ENCODE measurements around the gene YWHAE. TPM values are rescaled to one million over a fixed set of nuclear protein-coding genes. Genes with fewer than 3 reads are reported as not detected.
"Not testable (repeated sequence)": the region's sequence is repeated elsewhere in the genome, so short reads cannot be mapped to it uniquely, and the experiment has no call there.

Gene YWHAE
- total RNA-seq, 1 experiment from 2014 or later: 330 TPM

DNA sequence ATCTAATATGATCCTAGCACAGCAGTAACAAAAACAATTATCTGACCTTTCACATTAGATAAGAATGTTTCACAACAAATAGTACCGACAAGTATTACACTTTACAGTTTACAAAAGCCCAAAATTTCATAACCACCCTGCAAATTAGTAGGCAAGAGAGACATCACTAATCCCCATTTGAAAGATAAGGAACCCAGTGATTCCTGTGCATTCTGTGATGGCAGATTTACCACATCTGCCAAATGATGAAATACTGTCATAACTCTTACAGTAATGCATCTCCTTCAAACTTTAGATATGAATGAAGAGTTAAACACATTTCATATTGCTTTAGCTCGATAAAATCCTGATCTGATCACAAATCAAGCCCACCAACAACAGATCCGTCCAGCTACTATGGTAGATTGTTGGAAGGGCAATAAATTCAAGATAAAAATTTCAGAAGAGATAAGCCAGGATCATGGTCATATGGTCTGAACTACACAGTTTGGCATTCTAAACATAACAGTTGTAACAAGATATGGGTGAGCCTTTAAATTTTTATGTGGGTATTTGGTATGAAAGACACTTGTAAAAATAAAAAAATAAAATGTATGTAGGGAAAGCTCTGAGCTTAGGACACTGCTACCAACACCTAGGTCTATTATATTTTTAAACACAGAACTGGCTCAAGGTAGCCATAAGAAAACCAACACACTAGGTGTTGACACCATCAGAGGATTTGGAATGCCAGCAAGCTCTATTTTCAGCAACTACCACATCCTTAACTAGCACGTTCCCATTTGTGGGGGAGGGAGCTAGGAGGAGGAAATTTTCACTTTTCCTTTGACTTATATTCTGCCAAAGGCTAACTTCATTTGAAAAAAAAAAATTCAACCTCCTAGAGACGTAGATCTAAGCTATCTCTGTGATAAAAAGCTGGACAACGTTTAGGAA lies 9.3 kb downstream of the YWHAE start:
- Histone ChIP-seq H3K36me3 (replicated peaks; ENCODE audit: control insufficient read depth, insufficient read depth, low read length) (no peaks in the 10 kb centered on the region), H3K27me3 (ENCODE audit: control insufficient read depth, insufficient read depth, low read length) (no peaks in the 10 kb centered on the region), H3K4me3 (ENCODE audit: insufficient read depth, low read depth, low read length) (no peak overlapping the region)
- no peak for DNase-seq

DNA sequence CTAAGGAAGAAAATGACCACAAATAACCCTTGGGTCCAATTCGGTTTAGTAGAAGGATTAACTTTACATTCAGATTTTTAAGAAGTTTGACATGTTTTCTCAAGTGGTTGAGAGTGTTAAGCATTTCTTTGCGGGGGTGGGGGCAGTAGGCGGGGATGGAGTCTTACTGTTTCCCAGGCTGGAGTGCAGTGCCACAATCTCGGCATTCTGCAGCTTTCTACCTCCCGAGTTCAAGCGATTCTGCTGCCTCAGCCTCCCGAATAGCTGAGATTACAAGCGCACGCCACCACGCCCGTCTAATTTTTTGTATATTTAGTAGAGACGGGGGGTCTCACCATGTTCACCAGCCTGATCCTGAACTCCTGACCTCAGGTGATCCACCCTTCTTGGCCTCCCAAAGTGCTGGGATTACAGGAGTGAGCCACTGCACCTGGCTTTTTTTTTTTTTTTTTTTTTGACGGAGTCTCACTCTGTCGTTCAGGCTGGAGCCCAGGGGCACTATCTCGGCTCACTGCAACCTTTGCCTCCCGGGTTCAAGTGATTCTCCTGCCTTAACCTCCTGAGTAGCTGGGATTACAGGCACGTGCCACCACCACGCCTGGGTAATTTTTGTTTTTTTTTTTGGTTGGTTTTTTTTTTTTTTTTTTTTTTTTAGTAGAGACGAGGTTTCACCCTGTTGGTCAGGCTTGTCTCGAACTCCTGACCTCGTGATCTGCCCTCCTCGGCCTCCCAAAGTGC lies 12.4 kb downstream of the YWHAE start:
- H3K4me3 ChIP-seq (ENCODE audit: insufficient read depth, low read depth, low read length); H3K36me3 ChIP-seq (replicated peaks; ENCODE audit: control insufficient read depth, insufficient read depth, low read length); DNase-seq; H3K27me3 ChIP-seq (ENCODE audit: control insufficient read depth, insufficient read depth, low read length): not testable (repeated sequence)

DNA sequence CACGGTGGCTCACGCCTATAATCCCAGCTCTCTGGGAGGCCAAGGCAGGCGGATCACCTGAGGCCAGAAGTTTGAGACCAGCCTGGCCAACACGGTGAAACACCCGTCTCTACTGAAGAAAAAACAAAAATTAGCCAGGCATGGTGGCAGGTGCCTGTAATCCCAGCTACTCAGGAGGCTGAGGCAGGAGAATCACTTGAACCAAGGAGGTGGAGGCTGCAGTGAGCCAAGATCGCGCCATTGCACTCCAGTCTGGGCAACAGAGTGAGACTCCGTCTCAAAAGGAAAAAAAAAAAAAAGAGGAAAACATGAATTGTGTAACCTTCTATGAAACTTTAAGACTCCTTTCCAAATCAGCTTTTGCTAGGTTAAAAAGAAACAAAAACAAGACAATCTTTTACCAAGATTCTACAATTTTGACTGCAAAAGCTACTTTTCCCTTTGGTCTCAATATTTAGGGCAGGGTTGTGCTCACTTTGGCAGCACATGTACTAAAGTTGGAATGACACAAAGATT lies 13.3 kb downstream of the YWHAE start:
- not testable (repeated sequence) for H3K4me3 ChIP-seq (ENCODE audit: insufficient read depth, low read depth, low read length); H3K36me3 ChIP-seq (replicated peaks; ENCODE audit: control insufficient read depth, insufficient read depth, low read length); H3K27me3 ChIP-seq (ENCODE audit: control insufficient read depth, insufficient read depth, low read length); DNase-seq

DNA sequence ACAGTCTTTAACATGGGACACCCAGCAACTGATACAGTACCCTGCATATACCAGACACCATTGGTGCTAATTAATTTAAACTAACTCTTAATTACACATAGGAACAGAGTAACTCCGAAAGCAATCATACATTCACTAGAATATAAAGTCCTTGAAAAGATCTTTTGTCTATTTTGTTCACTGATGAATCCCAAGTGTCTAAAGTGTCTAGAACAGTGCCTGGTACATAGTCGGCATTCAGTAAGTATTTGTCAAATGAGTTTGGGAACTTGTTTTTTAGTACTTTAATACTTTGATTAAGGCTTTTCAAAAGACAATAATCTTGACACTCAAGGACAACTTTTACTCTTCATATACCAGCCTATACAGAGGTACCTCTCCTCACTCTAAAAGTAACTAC lies 13.8 kb downstream of the YWHAE start:
- no peaks in the 10 kb centered on the region for H3K27me3 ChIP-seq (ENCODE audit: control insufficient read depth, insufficient read depth, low read length)
- no peaks in the 10 kb centered on the region for H3K36me3 ChIP-seq (replicated peaks; ENCODE audit: control insufficient read depth, insufficient read depth, low read length)
- H3K4me3 ChIP-seq (ENCODE audit: insufficient read depth, low read depth, low read length): no peak overlapping the region
- no peak for DNase-seq

DNA sequence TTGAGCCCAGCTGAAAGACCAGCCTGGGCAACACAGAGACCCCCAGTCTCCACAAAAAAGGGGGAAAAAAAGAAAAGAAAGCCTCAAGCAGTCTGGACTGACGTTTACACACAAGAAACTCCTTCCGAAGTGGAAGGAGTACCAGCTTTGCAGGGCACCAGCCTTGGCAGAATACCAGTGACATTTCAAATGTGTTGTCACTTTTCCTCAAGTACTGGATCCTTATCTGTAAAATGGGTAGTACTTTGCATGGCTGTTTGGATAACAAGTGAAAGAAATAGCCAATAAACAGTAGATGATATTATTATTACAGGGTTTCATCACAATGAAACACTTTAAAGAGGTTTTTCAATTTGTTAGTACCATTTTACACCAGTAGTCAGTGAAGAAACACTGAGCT lies 14.2 kb downstream of the YWHAE start:
- Histone ChIP-seq H3K4me3 (ENCODE audit: insufficient read depth, low read depth, low read length) (no peak overlapping the region), H3K27me3 (ENCODE audit: control insufficient read depth, insufficient read depth, low read length) (no peaks in the 10 kb centered on the region), H3K36me3 (replicated peaks; ENCODE audit: control insufficient read depth, insufficient read depth, low read length) (no peaks in the 10 kb centered on the region)
- no peak for DNase-seq

DNA sequence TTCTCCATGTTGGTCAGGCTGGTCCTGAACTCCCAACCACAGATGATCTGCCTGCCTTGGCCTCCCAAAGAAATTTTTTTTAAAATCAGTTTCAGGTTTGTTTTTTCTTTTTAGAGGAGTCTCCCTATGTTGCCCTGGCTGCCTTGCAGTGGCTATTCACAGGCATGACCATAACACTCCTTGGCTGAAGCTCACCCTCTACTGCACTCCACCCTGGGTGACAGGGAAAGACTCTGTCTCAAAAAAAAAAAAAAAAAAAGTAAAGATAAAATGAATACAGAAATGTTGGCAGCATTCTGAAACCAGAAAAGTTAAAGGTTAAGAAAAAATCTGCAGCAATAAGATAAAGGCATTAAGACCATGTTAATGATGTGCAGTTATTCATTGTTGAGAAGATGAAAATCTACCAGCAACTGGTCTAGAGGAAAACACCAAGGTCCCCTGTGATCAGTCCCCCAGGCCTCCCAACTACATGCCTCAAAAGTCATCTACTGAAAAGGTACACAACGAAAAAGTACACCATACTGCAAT lies 15.1 kb downstream of the YWHAE start:
- DNase-seq: no peak
- Histone ChIP-seq H3K4me3 (ENCODE audit: insufficient read depth, low read depth, low read length) (no peak overlapping the region), H3K27me3 (ENCODE audit: control insufficient read depth, insufficient read depth, low read length) (no peaks in the 10 kb centered on the region), H3K36me3 (replicated peaks; ENCODE audit: control insufficient read depth, insufficient read depth, low read length) (no peaks in the 10 kb centered on the region)

DNA sequence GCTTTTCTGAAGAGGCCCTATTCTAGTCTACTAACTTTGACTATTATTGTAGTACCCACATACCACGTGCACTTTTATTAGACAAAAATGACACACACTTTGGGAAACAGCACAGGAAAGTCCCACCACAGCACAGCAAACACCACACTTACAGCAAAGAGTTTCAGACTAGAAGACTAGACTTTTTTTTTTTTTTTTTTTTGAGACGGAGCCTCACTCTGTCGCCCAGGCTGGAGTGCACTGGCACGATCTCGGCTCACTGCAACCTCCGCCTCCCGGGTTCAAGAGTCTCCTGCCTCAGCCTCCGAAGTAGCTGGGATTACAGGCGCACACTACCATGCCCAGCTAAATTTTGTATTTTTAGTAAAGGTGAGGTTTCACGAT lies 20.1 kb downstream of the YWHAE start:
- Histone ChIP-seq H3K36me3 (replicated peaks; ENCODE audit: control insufficient read depth, insufficient read depth, low read length) (peaks cover 2% of the 10 kb centered on the region; the same call in 1 of the 2 replicates), H3K4me3 (ENCODE audit: insufficient read depth, low read depth, low read length) (no peak overlapping the region)
- no peak for DNase-seq

DNA sequence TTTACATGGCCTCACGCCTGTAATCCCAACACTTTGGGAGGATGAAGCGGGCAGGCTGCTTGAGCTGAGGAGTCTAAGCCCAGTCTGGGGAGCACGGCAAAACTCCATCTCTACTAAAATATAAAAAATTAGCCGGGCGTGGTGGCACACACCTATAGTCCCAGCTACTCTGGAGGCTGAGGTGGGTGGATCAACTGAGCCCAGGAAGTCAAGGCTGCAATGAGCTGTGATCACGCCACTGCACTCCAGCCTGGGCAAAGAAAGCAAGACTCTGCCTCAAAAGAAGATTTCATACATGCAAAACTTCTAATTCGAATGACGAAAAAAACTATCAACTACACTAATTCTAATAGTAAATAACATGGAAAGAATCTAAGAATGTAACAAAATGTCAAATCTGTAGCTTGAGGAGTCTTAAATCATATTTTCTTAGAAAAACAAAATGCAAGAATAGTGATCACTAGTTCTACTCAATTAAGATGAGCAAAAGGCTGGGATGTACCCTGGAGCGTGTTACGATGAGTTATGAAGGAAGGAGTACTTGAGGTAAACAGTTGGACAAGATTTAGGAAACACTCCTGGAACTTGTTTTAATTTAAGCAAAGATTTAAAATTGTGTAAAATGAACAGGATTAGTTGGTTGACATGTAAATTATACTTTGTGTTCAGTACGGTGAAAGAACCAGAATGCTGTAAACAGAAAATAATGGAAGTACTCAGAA lies 20.7 kb downstream of the YWHAE start:
- Histone ChIP-seq H3K27me3 (ENCODE audit: control insufficient read depth, insufficient read depth, low read length) (no peaks in the 10 kb centered on the region), H3K36me3 (replicated peaks; ENCODE audit: control insufficient read depth, insufficient read depth, low read length) (peaks cover 2% of the 10 kb centered on the region; the same call in 1 of the 2 replicates), H3K4me3 (ENCODE audit: insufficient read depth, low read depth, low read length) (no peak overlapping the region)
- no peak for DNase-seq

More for the DNA sequence above, 20.1 kb downstream of the YWHAE start:
- no peaks in the 10 kb centered on the region for H3K27me3 ChIP-seq (ENCODE audit: control insufficient read depth, insufficient read depth, low read length)

DNA sequence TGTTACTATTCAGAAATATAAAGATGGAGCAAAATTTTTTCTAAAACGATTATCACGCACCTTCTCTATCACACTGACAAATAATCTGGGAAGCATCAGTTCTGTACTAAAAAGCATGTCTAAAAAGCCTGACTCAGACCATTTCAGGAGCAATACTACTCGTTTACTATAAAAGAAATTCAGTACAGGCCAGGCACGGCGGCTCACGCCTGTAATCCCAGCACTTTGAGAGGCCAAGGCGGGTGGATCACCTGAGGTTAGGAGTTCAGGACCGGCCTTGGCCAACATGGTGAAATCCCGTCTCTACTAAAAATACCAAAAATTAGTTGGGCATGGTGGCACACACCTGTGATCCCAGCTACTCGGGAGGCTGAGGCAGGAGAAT lies 21.6 kb downstream of the YWHAE start:
- H3K36me3 ChIP-seq (replicated peaks; ENCODE audit: control insufficient read depth, insufficient read depth, low read length); H3K27me3 ChIP-seq (ENCODE audit: control insufficient read depth, insufficient read depth, low read length); DNase-seq; H3K4me3 ChIP-seq (ENCODE audit: insufficient read depth, low read depth, low read length): not testable (repeated sequence)

DNA sequence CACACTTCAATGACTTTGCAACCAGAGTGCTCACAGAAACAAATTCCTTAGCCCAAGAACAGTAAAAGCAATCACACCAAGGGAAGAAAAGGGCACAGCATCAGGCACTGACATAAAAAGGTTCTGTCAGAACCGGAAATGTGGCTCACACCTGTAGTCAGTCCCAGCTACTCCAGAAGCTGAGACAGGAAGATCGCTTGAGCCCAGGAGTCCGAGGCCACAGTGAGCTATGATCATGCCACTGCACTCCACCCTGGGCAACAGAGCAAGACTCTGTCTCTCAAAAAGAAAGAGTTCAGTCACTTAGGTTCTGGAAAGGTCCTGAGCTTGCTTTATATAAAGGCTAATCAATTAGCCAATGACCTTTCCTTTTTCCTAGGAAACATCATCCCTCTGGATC lies 22.7 kb downstream of the YWHAE start:
- Histone ChIP-seq H3K36me3 (replicated peaks; ENCODE audit: control insufficient read depth, insufficient read depth, low read length) (peaks cover 2% of the 10 kb centered on the region), H3K4me3 (ENCODE audit: insufficient read depth, low read depth, low read length) (no peak overlapping the region), H3K27me3 (ENCODE audit: control insufficient read depth, insufficient read depth, low read length) (no peaks in the 10 kb centered on the region)
- no peak for DNase-seq

DNA sequence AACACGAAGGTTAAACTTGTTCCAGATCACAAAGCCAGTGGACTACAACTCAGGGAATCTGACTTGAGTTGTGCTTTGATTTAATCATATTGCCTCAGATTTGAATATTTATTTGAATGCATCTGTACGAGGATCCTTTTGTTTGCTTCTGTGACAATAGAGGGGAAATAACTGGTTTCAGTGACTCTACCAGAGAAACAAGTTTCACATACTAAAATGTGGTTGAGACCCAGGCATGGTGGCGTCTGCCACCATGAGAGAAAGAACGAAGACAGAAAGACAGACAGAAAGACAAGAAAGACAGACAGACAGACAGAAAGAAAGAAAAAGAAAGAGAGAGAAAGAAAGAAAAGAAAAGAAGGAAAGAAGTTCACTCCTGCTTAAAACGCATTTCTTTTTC lies 24.0 kb downstream of the YWHAE start:
- no peak overlapping the region for H3K4me3 ChIP-seq (ENCODE audit: insufficient read depth, low read depth, low read length)
- peaks cover 2% of the 10 kb centered on the region for H3K36me3 ChIP-seq (replicated peaks; ENCODE audit: control insufficient read depth, insufficient read depth, low read length)
- H3K27me3 ChIP-seq (ENCODE audit: control insufficient read depth, insufficient read depth, low read length): no peaks in the 10 kb centered on the region
- no peak for DNase-seq

DNA sequence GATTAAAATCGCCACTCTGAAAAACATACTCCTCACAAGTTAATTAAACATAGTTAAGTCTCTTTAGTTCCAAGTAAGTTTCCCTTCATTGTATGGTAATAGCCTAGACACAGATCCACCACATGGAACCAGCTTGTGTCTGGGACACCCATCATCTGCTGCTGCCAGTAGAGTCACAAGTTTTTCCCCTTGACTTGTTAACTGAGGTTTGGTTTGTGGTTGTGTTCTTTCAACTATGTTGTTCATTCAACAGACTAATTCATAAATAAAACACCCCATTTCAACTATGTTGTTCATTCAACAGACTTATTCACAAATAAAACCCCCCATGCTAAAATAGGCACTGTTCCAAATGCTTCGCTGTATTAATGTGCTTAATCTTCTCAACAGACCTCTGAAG lies 24.4 kb downstream of the YWHAE start:
- H3K27me3 ChIP-seq (ENCODE audit: control insufficient read depth, insufficient read depth, low read length): no peaks in the 10 kb centered on the region
- H3K4me3 ChIP-seq (ENCODE audit: insufficient read depth, low read depth, low read length): no peak overlapping the region
- peaks cover 2% of the 10 kb centered on the region for H3K36me3 ChIP-seq (replicated peaks; ENCODE audit: control insufficient read depth, insufficient read depth, low read length)
- no peak for DNase-seq

DNA sequence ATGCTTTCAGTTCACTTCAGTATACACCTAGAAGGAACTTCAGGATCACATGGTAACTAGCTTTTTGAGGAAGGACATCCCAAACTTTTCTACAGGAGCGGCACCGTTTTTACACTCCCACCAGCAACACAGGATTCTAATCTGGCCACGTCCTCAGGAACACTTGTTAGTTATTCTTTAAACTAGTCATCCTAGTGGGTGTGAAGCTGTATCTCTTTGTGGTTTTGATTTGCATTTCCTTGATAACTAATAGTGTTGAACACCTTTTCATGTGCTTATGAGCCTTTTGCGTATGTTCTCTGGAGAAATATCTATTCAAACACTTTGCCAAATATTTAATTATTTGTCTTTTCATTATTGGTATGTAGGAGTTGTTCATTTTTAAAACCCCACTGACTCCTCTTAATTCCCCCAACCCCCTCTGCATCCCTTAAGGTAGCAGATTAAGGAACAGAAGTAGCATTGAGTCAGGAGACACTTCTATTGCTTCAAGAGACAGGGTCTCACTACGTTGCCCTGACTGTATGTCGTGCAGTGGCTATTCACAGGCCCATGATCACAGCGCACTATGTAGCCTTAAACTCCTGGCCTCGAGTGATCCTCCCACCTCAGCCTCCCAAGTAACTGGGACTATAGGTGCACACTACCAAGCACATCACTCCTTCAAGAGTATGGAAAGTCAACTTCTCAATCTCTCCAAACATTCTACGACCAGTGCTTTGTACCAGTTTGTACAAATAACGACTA lies 25.4 kb downstream of the YWHAE start:
- Histone ChIP-seq H3K4me3 (ENCODE audit: insufficient read depth, low read depth, low read length) (no peak overlapping the region), H3K36me3 (replicated peaks; ENCODE audit: control insufficient read depth, insufficient read depth, low read length) (peaks cover 2% of the 10 kb centered on the region), H3K27me3 (ENCODE audit: control insufficient read depth, insufficient read depth, low read length) (no peaks in the 10 kb centered on the region)
- DNase-seq: no peak
